H9 (cell line): ENCODE data around the gene ABCC3. TPM values are rescaled to one million over a fixed set of nuclear protein-coding genes. Genes with fewer than 3 reads are reported as not detected.

Source experiments
- DNase-seq: peaks from one replicate; pipeline ENCODE4 v3.0.0-alpha.2; 2017
- H2AFZ ChIP-seq: one replicate; pipeline ENCODE4 v1.6.1; 2013; ENCODE audit warnings: mild to moderate bottlenecking, low read length, control low read depth, moderate library complexity
- H2AK5ac ChIP-seq: 2 replicates; pipeline ENCODE4 v1.6.1; 2013; ENCODE audit warnings: low read length, control low read depth, mixed read lengths; ENCODE audit not compliant: insufficient read length
- H2BK120ac ChIP-seq: one replicate; pipeline ENCODE4 v1.6.1; 2013; ENCODE audit warnings: low read depth, mild to moderate bottlenecking, low read length, control low read depth, inconsistent platforms; ENCODE audit not compliant: poor library complexity, severe bottlenecking
- H2BK12ac ChIP-seq: 2 replicates; pipeline ENCODE4 v1.6.1; 2013; ENCODE audit warnings: low read length, control low read depth, mixed read lengths, low read depth; ENCODE audit not compliant: insufficient read length
- H2BK15ac ChIP-seq: 2 replicates; pipeline ENCODE4 v1.6.1; 2013; ENCODE audit warnings: low read depth, low read length, control low read depth
- H2BK20ac ChIP-seq: one replicate; pipeline ENCODE4 v1.6.1; 2013; ENCODE audit warnings: low read depth, mild to moderate bottlenecking, low read length, control low read depth, inconsistent platforms; ENCODE audit not compliant: poor library complexity, severe bottlenecking
- H2BK5ac ChIP-seq: 2 replicates; pipeline ENCODE4 v1.6.1; 2013; ENCODE audit warnings: low read length, control low read depth, mixed read lengths; ENCODE audit not compliant: insufficient read length
- H3K14ac ChIP-seq: 2 replicates; pipeline ENCODE4 v1.6.1; 2013; ENCODE audit warnings: low read length, control low read depth; ENCODE audit not compliant: insufficient read depth
- H3K18ac ChIP-seq: 2 replicates; pipeline ENCODE4 v1.6.1; 2013; ENCODE audit warnings: low read depth, mild to moderate bottlenecking, mixed read lengths, low read length, control low read depth; ENCODE audit not compliant: insufficient read length
- H3K23ac ChIP-seq: 2 replicates; pipeline ENCODE4 v1.6.1; 2013; ENCODE audit warnings: low read length, control low read depth, mixed read lengths, low read depth; ENCODE audit not compliant: insufficient read length
- H3K23me2 ChIP-seq: 2 replicates; pipeline ENCODE4 v1.6.1; 2013; ENCODE audit warnings: low read depth, mild to moderate bottlenecking, mixed read lengths, low read length, control low read depth; ENCODE audit not compliant: insufficient read length, poor library complexity, severe bottlenecking
- H3K27ac ChIP-seq: 2 replicates; pipeline ENCODE4 v1.5.1; 2013; ENCODE audit warnings: low read length, control low read depth, mixed read lengths, low read depth; ENCODE audit not compliant: insufficient read length
- H3K27me3 ChIP-seq: 2 replicates; pipeline ENCODE4 v1.6.1; 2013; ENCODE audit warnings: low read length, control low read depth, inconsistent platforms; ENCODE audit not compliant: insufficient read depth
- H3K4ac ChIP-seq: 2 replicates; pipeline ENCODE4 v1.6.1; 2013; ENCODE audit warnings: low read depth, mild to moderate bottlenecking, control low read depth, inconsistent platforms, low read length, moderate library complexity
- H3K4me1 ChIP-seq: 2 replicates; pipeline ENCODE4 v1.6.1; 2013; ENCODE audit warnings: low read length, control low read depth, inconsistent platforms; ENCODE audit not compliant: insufficient read depth
- H3K4me2 ChIP-seq: 2 replicates; pipeline ENCODE4 v1.6.1; 2013; ENCODE audit warnings: low read length, control low read depth, mixed read lengths; ENCODE audit not compliant: insufficient read length, insufficient read depth
- H3K56ac ChIP-seq: 2 replicates; pipeline ENCODE4 v1.6.1; 2013; ENCODE audit warnings: low read depth, mild to moderate bottlenecking, mixed read lengths, low read length, control low read depth; ENCODE audit not compliant: insufficient read length
- H3K79me1 ChIP-seq: 2 replicates; pipeline ENCODE4 v1.6.1; 2013; ENCODE audit warnings: low read depth, mild to moderate bottlenecking, moderate library complexity, low read length, control low read depth, inconsistent platforms; ENCODE audit not compliant: insufficient read depth, poor library complexity, severe bottlenecking
- H3K79me2 ChIP-seq: 2 replicates; pipeline ENCODE4 v1.6.1; 2013; ENCODE audit warnings: low read length, control low read depth, inconsistent platforms; ENCODE audit not compliant: insufficient read depth
- H3K9ac ChIP-seq: 2 replicates; pipeline ENCODE4 v1.6.1; 2013; ENCODE audit warnings: low read length, control low read depth, mixed read lengths; ENCODE audit not compliant: insufficient read length; ENCODE audit errors: extremely low read depth
- H3K9me3 ChIP-seq: one replicate; pipeline ENCODE4 v1.6.1; 2013; ENCODE audit warnings: low read depth, low read length, inconsistent platforms; ENCODE audit not compliant: control insufficient read depth
- H3T11ph ChIP-seq: one replicate; pipeline ENCODE4 v1.6.1; 2013; ENCODE audit warnings: mild to moderate bottlenecking, low read length, control low read depth, inconsistent platforms
- H4K20me1 ChIP-seq: one replicate; pipeline ENCODE4 v1.6.1; 2013; ENCODE audit not compliant: control insufficient read depth, insufficient read length, insufficient read depth
- H4K5ac ChIP-seq: 2 replicates; pipeline ENCODE4 v1.6.1; 2013; ENCODE audit warnings: low read depth, mild to moderate bottlenecking, mixed read lengths, low read length, control low read depth; ENCODE audit not compliant: insufficient read length
- H4K8ac ChIP-seq: replicated peaks from 2 replicates; pipeline ENCODE4 v1.6.1; 2013; ENCODE audit warnings: low read length, control low read depth, mixed read lengths, low read depth; ENCODE audit not compliant: insufficient read length
- H4K91ac ChIP-seq: 2 replicates; pipeline ENCODE4 v1.6.1; 2013; ENCODE audit warnings: low read depth, mild to moderate bottlenecking, moderate library complexity, mixed read lengths, low read length, control low read depth; ENCODE audit not compliant: insufficient read length
- H3K27ac Mint-ChIP-seq, 3 experiments: 2 replicates in 2 of 3; 3 replicates in 1 of 3; pipeline ENCODE4 v1.8.0; 2020 to 2021; ENCODE audit warnings: mixed read lengths in 3 of 3, mild to moderate bottlenecking in 1 of 3, moderate library complexity in 1 of 3
- H3K27me3 Mint-ChIP-seq: 2 replicates; pipeline ENCODE4 v1.8.0; 2021; ENCODE audit warnings: low read depth, mild to moderate bottlenecking, moderate library complexity, mixed read lengths
- H3K36me3 Mint-ChIP-seq, 3 experiments: 2 replicates in 2 of 3; 3 replicates in 1 of 3; pipeline ENCODE4 v1.8.0; 2020 to 2021; ENCODE audit warnings: low read depth in 3 of 3, mixed read lengths in 3 of 3; ENCODE audit not compliant: insufficient read depth in 1 of 3
- H3K4me1 Mint-ChIP-seq, 2 experiments: 2 replicates each; pipeline ENCODE4 v1.8.0; 2020; ENCODE audit warnings: mixed read lengths in 2 of 2
- H3K4me3 Mint-ChIP-seq, 2 experiments: 2 replicates in 1 of 2; 3 replicates in 1 of 2; pipeline ENCODE4 v1.8.0; 2020 to 2021; ENCODE audit warnings: mild to moderate bottlenecking in 2 of 2, mixed read lengths in 2 of 2, moderate library complexity in 1 of 2
- H3K9me3 Mint-ChIP-seq, 2 experiments: 2 replicates in 1 of 2; 3 replicates in 1 of 2; pipeline ENCODE4 v1.8.0; 2020; ENCODE audit warnings: mild to moderate bottlenecking in 2 of 2, mixed read lengths in 2 of 2, moderate library complexity in 1 of 2
- CTCF ChIP-seq: fragments of 200-600 bp; sonication (generic); conservative IDR thresholded peaks from 3 replicates; pipeline ENCODE4 v1.8.0; 2021; ENCODE audit warnings: antibody characterized with exemption, mild to moderate bottlenecking
- WGBS: extraction: QIAGEN DNeasy Blood & Tissue Kit; methylation state at CpG from one replicate; pipeline ENCODE4 v1.1.7; 2013; ENCODE audit warnings: missing lambda C conversion rate, low lambda C conversion rate, mixed read lengths; ENCODE audit not compliant: insufficient read length; ENCODE audit errors: extremely low coverage; 5-methylcytosine and 5-hydroxymethylcytosine counted together
- total RNA-seq: library from RNA; stranded (reverse); gene quantifications from 2 replicates; pipeline ENCODE4 v1.2.1, GENCODE V29; 2021

Gene ABCC3
- total RNA-seq, 1 experiment from 2014 or later: 0.31 TPM

- no peak for DNase-seq
- peaks cover 20% of the 10 kb centered on the region; the same call in 1 of the 2 replicates for H3K79me2 ChIP-seq
- no peaks in the 10 kb centered on the region for H3K9me3 Mint-ChIP-seq
- no peak overlapping the region for H3K27ac ChIP-seq
- H2BK120ac ChIP-seq: no peak overlapping the region
- peaks cover 37 to 79% (median 70%) of the 10 kb centered on the region in 3 experiments; a peak in 6 of 7 replicates for H3K36me3 Mint-ChIP-seq
- H2BK5ac ChIP-seq: no peak overlapping the region
- H4K91ac ChIP-seq: no peak overlapping the region
- H3K9me3 ChIP-seq: no peaks in the 10 kb centered on the region
- no peak overlapping the region for H2BK20ac ChIP-seq
- H2BK12ac ChIP-seq: no peak overlapping the region
- WGBS: no CpG with 5 or more reads among the region's 2 CpGs
- H4K8ac ChIP-seq: no peak overlapping the region
- no peaks in the 10 kb centered on the region for H4K20me1 ChIP-seq
- H3K9ac ChIP-seq: no peak overlapping the region
- no peak overlapping the region for H2BK15ac ChIP-seq
- H3K79me1 ChIP-seq: peaks cover 8% of the 10 kb centered on the region
- H3K23ac ChIP-seq: no peak overlapping the region
- no peak overlapping the region for H3K4me2 ChIP-seq
- no peak overlapping the region for H2AK5ac ChIP-seq
- H3K4me1 Mint-ChIP-seq: peaks cover 0 to 7% of the 10 kb centered on the region in 2 experiments; a peak in 2 of 4 replicates
- H3K23me2 ChIP-seq: no peaks in the 10 kb centered on the region
- TF ChIP-seq CTCF: no peak
- no peak overlapping the region for H3K56ac ChIP-seq
- no peaks in the 10 kb centered on the region for H3K27me3 ChIP-seq
- H3K4ac ChIP-seq: no peak overlapping the region
- no peaks in the 10 kb centered on the region for H3K4me1 ChIP-seq
- no peak overlapping the region for H3T11ph ChIP-seq
- no peak overlapping the region for H3K4me3 Mint-ChIP-seq
- H2AFZ ChIP-seq: no peak overlapping the region
- no peak overlapping the region for H3K14ac ChIP-seq
- no peak overlapping the region for H3K18ac ChIP-seq
- no peak overlapping the region for H4K5ac ChIP-seq
- H3K27ac Mint-ChIP-seq: peak overlapping the region in 2 of 3 experiments; percentile 14 to 49; a peak in 2 of 7 replicates
- no peaks in the 10 kb centered on the region for H3K27me3 Mint-ChIP-seq
These were observed 104.4 kb downstream of the ABCC3 start for GRCh38 chr17:50739098-50739497.

Other genes starting within 250 kb of the ABCC3 start
- 105 and 106 TPM in 2 replicates for gene LRRC59, start 237.4 kb upstream of the ABCC3 start, total RNA-seq
- 12.2 TPM in 2 replicates for gene ACSF2, start 208.7 kb upstream of the ABCC3 start, total RNA-seq
- 0.46 and 0.57 TPM in 2 replicates for gene CHAD, start 166.0 kb upstream of the ABCC3 start, total RNA-seq
- 27.9 and 29.6 TPM in 2 replicates for gene RSAD1, start 156.0 kb upstream of the ABCC3 start, total RNA-seq
- gene MYCBPAP, start 126.4 kb upstream of the ABCC3 start, total RNA-seq: 1.7 and 1.9 TPM in 2 replicates
- 1.9 and 2.2 TPM in 2 replicates for gene EPN3, start 102.1 kb upstream of the ABCC3 start, total RNA-seq
- gene SPATA20, start 87.7 kb upstream of the ABCC3 start, total RNA-seq: 23.9 and 26.6 TPM in 2 replicates
- 1.5 and 1.7 TPM in 2 replicates for gene CACNA1G, start 74.2 kb upstream of the ABCC3 start, total RNA-seq
- 54.3 and 56.1 TPM in 2 replicates for gene ANKRD40, start 73.0 kb downstream of the ABCC3 start, total RNA-seq
- gene LUC7L3, start 84.7 kb downstream of the ABCC3 start, total RNA-seq: 143 and 154 TPM in 2 replicates
- gene ANKRD40CL, start 132.6 kb downstream of the ABCC3 start, total RNA-seq: not detected in 2 replicates
- 1.0 and 1.1 TPM in 2 replicates for gene WFIKKN2, start 200.7 kb downstream of the ABCC3 start, total RNA-seq
- gene TOB1, start 231.5 kb downstream of the ABCC3 start, total RNA-seq: 31.2 and 31.6 TPM in 2 replicates